GM19035 (cell line): ENCODE results near the gene CYSLTR1.
"Not testable (repeated sequence)": the region's sequence is repeated elsewhere in the genome, so short reads cannot be mapped to it uniquely, and the experiment has no call there.

Source experiments
- ATAC-seq: cut with Tn5 transposase; IDR thresholded peaks from one replicate; pipeline ENCODE4 v1.9.1; 2021; ENCODE audit not compliant: unreplicated experiment

Gene CYSLTR1

DNA sequence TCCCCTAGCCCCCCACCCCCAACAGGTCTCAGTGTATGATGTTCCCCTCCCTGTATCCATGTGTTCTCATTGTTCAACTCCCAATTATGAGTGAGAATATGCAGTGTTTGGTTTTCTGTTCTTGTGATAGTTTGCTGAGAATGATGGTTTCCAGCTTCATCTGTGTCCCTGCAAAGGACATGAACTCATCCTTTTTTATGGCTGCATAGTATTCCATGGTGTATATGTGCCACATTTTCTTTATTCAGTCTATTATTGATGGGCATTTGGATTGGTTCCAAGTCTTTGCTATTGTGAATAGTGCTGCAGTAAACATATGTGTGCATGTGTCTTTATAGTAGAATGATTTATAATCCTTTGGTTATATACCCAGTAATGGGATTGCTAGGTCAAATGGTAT, 101.4 kb downstream of the CYSLTR1 start:
- ATAC-seq: not testable (repeated sequence)
